GM18873 (cell line): ENCODE results near the gene SLC30A4.
A peak's percentile ranks its signal among the peaks of the same experiment; 100 is the strongest.
"Not testable (repeated sequence)": the region's sequence is repeated elsewhere in the genome, so short reads cannot be mapped to it uniquely, and the experiment has no call there.

Source experiments
- ATAC-seq: cut with Tn5 transposase; IDR thresholded peaks from one replicate; pipeline ENCODE4 v1.9.1; 2021; ENCODE audit warnings: mild to moderate bottlenecking, moderate library complexity, moderate number of reproducible peaks; ENCODE audit not compliant: unreplicated experiment, low FRiP score

Gene SLC30A4, protein sequence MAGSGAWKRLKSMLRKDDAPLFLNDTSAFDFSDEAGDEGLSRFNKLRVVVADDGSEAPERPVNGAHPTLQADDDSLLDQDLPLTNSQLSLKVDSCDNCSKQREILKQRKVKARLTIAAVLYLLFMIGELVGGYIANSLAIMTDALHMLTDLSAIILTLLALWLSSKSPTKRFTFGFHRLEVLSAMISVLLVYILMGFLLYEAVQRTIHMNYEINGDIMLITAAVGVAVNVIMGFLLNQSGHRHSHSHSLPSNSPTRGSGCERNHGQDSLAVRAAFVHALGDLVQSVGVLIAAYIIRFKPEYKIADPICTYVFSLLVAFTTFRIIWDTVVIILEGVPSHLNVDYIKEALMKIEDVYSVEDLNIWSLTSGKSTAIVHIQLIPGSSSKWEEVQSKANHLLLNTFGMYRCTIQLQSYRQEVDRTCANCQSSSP

DNA sequence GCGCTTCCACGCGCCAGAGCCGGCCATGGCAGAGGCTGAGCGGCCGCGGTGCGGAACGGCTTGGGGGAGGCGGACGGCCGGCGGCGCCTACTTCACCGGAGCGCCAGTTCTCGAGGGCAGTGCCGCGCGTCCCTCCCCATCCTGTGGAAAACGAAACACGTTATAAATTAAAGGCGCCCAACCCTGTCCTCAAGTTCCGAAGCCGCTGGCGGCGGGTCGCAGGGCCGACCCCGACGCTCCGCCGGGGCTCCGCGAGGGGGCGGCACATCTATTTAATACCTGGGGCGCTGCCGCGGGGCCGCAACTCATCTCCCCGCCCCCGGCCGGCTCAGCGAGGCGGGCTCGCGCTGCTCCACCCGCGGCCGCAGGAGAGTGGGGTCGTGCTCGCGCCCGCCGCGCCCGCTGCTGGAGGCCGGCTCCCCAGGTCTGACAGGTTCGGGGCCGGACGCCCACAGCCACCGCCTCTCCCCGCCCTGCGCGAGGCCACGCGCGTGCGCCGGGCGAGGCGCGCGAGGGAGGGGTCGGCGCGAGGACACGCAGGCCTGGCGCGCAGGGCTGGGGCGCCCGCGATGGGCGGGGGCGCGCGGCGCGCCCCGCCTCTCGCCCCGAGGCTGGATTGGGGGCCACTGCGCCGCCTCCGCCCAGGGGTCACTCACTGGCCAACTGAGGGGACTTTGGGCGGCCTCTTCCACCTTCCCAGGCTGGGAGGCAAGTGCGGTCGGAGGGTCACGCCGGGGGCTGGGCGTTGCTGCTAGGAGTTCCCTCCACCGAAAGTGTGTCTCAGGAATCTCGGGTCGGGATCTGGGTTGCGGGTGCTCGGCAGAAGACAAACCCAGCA, at the start of gene SLC30A4:
Gene SLC30A4, minus strand, starts transcription at position 428 of the 838 bp plus-strand sequence. Its CDS starts 401 bp downstream, at position 27.
- ATAC-seq: peak; percentile 51

DNA sequence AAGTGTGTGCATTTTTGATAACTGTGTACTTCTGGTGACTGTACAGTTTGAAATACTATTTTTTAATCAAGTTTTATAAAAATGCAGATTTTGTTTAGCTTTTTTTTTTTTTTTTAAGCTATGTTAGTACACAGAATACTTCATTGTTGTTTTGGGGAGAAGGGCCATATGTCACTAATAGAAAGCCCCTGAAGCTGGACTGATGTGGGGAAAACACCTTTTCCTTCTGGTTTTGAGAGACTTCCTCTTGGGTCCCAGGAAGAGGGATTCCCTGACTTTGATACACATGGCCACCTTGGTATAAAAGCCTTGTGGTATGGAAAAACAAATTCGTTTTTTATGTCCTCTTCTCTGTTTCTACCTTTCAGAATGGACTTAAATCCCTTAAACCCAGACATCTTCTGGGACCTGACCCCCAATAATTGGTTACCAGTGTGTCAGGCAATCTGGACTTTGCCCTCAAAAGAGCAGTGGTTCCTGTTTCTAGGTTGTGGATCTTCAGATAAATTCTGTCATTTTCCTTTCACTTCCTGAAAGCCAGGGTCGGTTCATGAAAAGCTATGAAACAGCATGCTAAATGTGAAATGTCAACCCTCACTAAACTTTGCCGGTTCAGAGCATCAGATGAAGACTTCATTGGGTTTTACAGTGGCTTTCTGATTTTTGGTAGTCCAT, 33.5 kb upstream of the SLC30A4 start:
- no peak for ATAC-seq

DNA sequence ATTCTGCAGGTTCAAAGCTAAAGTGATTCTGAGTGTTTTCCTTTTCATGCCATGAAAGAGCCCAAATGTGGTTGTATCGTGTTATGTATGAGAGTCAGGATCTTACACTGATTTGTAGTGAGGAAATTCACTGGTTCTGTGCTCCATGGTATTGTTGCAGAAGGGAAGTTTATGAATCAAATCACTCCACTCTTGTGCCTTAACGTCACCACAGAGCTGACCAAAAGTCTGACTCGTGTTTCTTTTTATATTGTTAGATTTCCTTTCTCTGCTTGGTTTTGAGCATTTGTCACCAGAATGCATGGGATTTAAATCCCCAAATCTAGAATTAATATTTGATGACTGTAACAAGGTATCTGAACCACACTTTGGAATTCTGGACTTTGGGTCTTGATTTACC, 29.1 kb upstream of the SLC30A4 start:
- ATAC-seq: no peak

- ATAC-seq: no peak
These were observed 27.9 kb upstream of the SLC30A4 start for GRCh38 chr15:45550436-45550835.

- ATAC-seq: no peak
These were observed 27.1 kb upstream of the SLC30A4 start for GRCh38 chr15:45549541-45550220.

GRCh38 chr15:45548753-45549520, 26.4 kb upstream of the SLC30A4 start:
- ATAC-seq: no peak

DNA sequence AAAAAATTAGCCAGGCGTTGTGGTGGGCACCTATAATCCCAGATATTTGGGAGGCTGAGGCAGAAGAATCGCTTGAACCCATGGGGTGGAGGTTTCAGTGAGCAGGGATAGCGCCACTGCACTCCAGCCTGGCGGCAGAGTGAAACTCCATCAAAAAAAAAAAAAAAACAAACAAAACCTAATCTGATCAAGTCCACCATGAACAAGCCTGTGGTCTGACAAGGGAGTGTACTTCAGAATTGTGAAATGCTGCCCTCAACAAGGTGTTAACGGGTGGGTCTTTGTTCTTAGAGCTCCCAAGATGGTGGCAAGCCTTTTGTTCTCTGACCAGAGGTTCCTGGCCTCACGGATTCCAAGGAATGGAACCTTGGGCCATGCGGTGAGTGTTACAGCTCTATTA, 24.2 kb upstream of the SLC30A4 start:
- ATAC-seq: no peak

DNA sequence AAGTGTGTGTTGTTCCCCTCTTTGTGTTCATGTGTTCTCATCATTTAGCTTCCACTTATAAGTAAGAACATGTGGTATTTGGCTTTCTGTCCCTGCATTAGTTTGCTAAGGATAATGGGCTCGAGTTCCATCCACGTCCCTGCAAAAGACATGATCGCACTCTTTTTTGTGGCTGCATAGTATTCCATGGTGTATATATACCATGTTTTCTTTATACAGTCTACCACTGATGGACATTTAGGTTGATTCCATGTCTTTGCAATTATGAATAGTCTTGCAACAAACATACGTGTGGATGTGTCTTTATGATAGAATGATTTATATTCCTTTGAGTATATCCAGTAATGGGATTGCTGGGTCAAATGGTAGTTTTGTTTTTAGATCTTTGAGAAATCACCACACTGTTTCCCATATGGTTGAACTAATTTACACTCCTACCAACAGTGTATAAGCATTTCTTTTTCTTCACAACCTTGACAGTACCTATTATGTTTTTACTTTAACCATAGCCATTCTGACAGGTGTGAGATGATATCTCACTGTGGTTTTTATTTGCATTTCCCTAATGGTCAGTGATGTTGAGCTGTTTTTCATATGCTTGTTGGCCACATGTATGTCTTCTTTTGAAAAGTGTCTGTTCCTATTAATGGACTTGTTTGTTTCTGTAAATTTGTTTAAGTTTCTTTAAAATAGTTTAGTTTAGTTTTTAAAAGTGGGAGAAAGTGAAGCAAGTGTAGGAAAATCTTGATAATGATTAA, 21.9 kb upstream of the SLC30A4 start:
- no peak for ATAC-seq

GRCh38 chr15:45543051-45543450, 20.5 kb upstream of the SLC30A4 start:
- no peak for ATAC-seq

- no peak for ATAC-seq
These were observed 18.0 kb upstream of the SLC30A4 start for GRCh38 chr15:45540531-45540930.

GRCh38 chr15:45539680-45540079, 17.1 kb upstream of the SLC30A4 start:
- no peak for ATAC-seq

GRCh38 chr15:45536934-45537333, 14.4 kb upstream of the SLC30A4 start:
- no peak for ATAC-seq

- no peak for ATAC-seq
These were observed 13.0 kb upstream of the SLC30A4 start for GRCh38 chr15:45535486-45536042.

GRCh38 chr15:45534821-45535220, 12.3 kb upstream of the SLC30A4 start:
- ATAC-seq: no peak

GRCh38 chr15:45532892-45533291, 10.3 kb upstream of the SLC30A4 start:
- not testable (repeated sequence) for ATAC-seq

GRCh38 chr15:45529613-45530012, 7.1 kb upstream of the SLC30A4 start:
- ATAC-seq: no peak

GRCh38 chr15:45527086-45527485, 4.5 kb upstream of the SLC30A4 start:
- ATAC-seq: no peak

- no peak for ATAC-seq
These were observed 558 bp upstream of the SLC30A4 start for GRCh38 chr15:45523166-45523460.
